H1 (cell line): ENCODE results near the gene NT5C1A. TPM values are rescaled to one million over a fixed set of nuclear protein-coding genes. Genes with fewer than 3 reads are reported as not detected.

Source experiments
- BCL11A ChIP-seq, 2 experiments: IDR thresholded peaks; one replicate each; pipeline ENCODE4 v1.6.1; 2011; ENCODE audit warnings: low read depth in 2 of 2, low read length in 2 of 2, mild to moderate bottlenecking in 2 of 2
- CHD7 ChIP-seq: fragments of 300-600 bp; sonication (generic); IDR thresholded peaks from 2 replicates; pipeline ENCODE4 v1.7.1; 2012; ENCODE audit warnings: low read length, moderate library complexity, mild to moderate bottlenecking, inconsistent platforms; ENCODE audit not compliant: insufficient replicate concordance
- CTBP2 ChIP-seq: IDR thresholded peaks from 2 replicates; pipeline ENCODE4 v1.7.0; 2011; ENCODE audit warnings: borderline replicate concordance, mild to moderate bottlenecking, moderate library complexity, mixed read lengths, low read length; ENCODE audit not compliant: insufficient read depth, insufficient read length
- POLR2AphosphoS5 ChIP-seq: IDR thresholded peaks from 2 replicates; pipeline ENCODE4 v1.6.1; 2011; ENCODE audit warnings: low read depth, low read length
- POU5F1 ChIP-seq: IDR thresholded peaks from 2 replicates; pipeline ENCODE4 v1.6.1; 2011; ENCODE audit warnings: low read depth, mild to moderate bottlenecking, low read length, moderate library complexity
- RFX5 ChIP-seq: IDR thresholded peaks from 2 replicates; pipeline ENCODE4 v1.6.1; 2011; ENCODE audit warnings: low read depth, low read length, improper control_type of control experiment, borderline replicate concordance
- SP2 ChIP-seq: IDR thresholded peaks from 2 replicates; pipeline ENCODE4 v1.6.1; 2012; ENCODE audit warnings: mild to moderate bottlenecking, low read length, inconsistent platforms
- SRF ChIP-seq: IDR thresholded peaks from 2 replicates; pipeline ENCODE4 v1.6.1; 2011; ENCODE audit warnings: mild to moderate bottlenecking, low read depth, low read length, moderate library complexity
- TEAD4 ChIP-seq: IDR thresholded peaks from 2 replicates; pipeline ENCODE4 v1.6.1; 2012; ENCODE audit warnings: low read depth, low read length, inconsistent platforms, mixed read lengths
- polyA plus RNA-seq, 7 experiments: library from polyadenylated mRNA; depleted of rRNA in 3 of 7; stranded (reverse) in 5 of 7; unstranded in 2 of 7; fragments of >200 nt in 5 of 7; fragments of 200-250 nt in 2 of 7; gene quantifications; 1 replicate in 5 of 7; 2 replicates in 1 of 7; 4 replicates in 1 of 7; pipeline versions ENCODE4 v1.2.1 to v1.2.3, GENCODE V29; 2011 to 2013; ENCODE audit warnings: missing spikeins in 2 of 7, mixed read lengths in 2 of 7
- total RNA-seq: library from RNA; stranded (reverse); fragmentation: NEBNext Ultra II Directional; extraction: Animal tissue kit (Norgen Biotek cat#: 25700); gene quantifications from 2 replicates; pipeline ENCODE4 v1.2.1, GENCODE V29; 2021

The NT5C1A gene
- total and polyA plus RNA-seq, 2 of the 8 experiments (the other 6 are each of a cell fraction or from before 2014, with no cell fraction given), result not detected

- TF ChIP-seq CHD7 (no peak), CTBP2 (no peak), POLR2AphosphoS5 (no peak), BCL11A (IDR thresholded peaks at IDR 0.05; ENCODE audit: low read depth in 2 of 2, low read length in 2 of 2) (no peak), RFX5 (no peak), SP2 (no peak), POU5F1 (no peak), TEAD4 (no peak), SRF (no peak)
These were observed 28.4 kb upstream of the NT5C1A start (continued) for GRCh38 chr1:39700348-39700747.
